ENCODE data around the gene SMOC1. TPM values are rescaled to one million over a fixed set of nuclear protein-coding genes. Genes with fewer than 3 reads are reported as not detected.

SMOC1 gene
- polyA plus RNA-seq, 3 donors: not detected

GRCh38 chr14:69932391-69932790 lies 53.2 kb downstream of the SMOC1 start:
- Mint-ChIP-seq H3K27me3 (ENCODE audit: low read depth in 3 of 3) (peaks cover 9 to 18% (median 17%) of the 10 kb centered on the region in 3 donors), H3K27ac (no peak overlapping the region), H3K9me3 (peaks cover 0 to 3% (median 0%) of the 10 kb centered on the region in 7 donors), H3K4me3 (no peak overlapping the region), H3K4me1 (no peaks in the 10 kb centered on the region), H3K36me3 (no peaks in the 10 kb centered on the region)
- intact Hi-C loops (cut with micrococcal nuclease): no loop called here
- no peaks in the 10 kb centered on the region for H3K79me2 ChIP-seq (ENCODE audit: insufficient read depth, low read length)
- H3K9me3 ChIP-seq (replicated peaks in 1 of 2; ENCODE audit: control insufficient read depth in 1 of 2, insufficient read depth in 1 of 2, low read length in 2 of 2): no peaks in the 10 kb centered on the region
- H3K9ac ChIP-seq (ENCODE audit: insufficient read depth, low read length, poor library complexity, severe bottlenecking): no peak overlapping the region
- H3K4me2 ChIP-seq (replicated peaks; ENCODE audit: extremely low read depth, low read length, poor library complexity, severe bottlenecking): no peak overlapping the region
- no peak overlapping the region for H3K27ac ChIP-seq (ENCODE audit: low read depth in 1 of 2, low read length in 2 of 2)
- no peak overlapping the region for H3K4me3 ChIP-seq (replicated peaks in 1 of 3; ENCODE audit: low read depth in 2 of 3, low read length in 3 of 3)
- H3K36me3 ChIP-seq (replicated peaks in 1 of 2; ENCODE audit: control insufficient read depth in 1 of 2, insufficient read depth in 2 of 2, low read length in 2 of 2): no peaks in the 10 kb centered on the region
- no peaks in the 10 kb centered on the region for H3K4me1 ChIP-seq (ENCODE audit: control insufficient read depth in 1 of 2, insufficient read depth in 2 of 2, low read length in 2 of 2)
- no peak for TF ChIP-seq CTCF (IDR thresholded peaks at IDR 0.05)
- H4K20me1 ChIP-seq (ENCODE audit: insufficient read depth, low read length): no peaks in the 10 kb centered on the region
- no peak overlapping the region for H2AFZ ChIP-seq (ENCODE audit: insufficient read depth, low read depth, low read length, poor library complexity, severe bottlenecking)
- H3K27me3 ChIP-seq (ENCODE audit: control insufficient read depth in 2 of 2, insufficient read depth in 2 of 2, low read length in 2 of 2): no peaks in the 10 kb centered on the region
- no peak for DNase-seq
- 92% methylated on average over 9 of the region's 10 CpGs for WGBS (ENCODE audit: insufficient coverage)

DNA sequence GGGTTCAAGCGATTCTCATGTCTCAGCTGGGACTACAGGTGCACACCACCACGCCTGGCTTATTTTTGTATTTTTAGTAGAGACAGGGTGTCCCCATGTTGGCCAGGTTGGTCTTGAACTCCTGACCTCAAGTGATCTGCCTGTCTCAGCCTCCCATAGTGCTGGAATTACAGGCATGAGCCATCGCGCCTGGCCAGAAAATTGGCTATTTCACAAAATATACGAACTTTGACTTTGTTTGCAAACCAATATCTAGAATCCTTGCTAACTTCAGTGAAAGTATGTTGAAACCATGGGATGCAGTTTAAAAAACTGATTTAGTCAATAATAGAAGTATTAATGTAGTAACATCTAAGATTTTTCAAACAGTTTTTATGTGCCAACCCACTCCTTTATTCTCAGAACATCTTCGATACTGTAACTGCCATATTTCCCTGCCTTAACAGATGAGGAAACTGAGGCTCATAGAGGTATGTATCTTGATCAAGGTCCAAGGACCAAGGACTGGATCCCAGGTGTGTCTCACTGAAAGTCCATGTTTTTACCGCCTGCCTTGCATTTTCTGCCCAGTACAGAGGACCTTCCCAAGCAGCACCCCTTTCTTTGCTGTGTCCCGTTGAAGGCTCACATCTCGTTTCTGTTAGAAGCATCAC lies 54.5 kb downstream of the SMOC1 start:
- TF ChIP-seq CTCF (IDR thresholded peaks at IDR 0.05): no peak
- H3K27ac ChIP-seq (ENCODE audit: low read depth in 1 of 2, low read length in 2 of 2): no peak overlapping the region
- no peak overlapping the region for H3K9ac ChIP-seq (ENCODE audit: insufficient read depth, low read length, poor library complexity, severe bottlenecking)
- H3K4me1 ChIP-seq (ENCODE audit: control insufficient read depth in 1 of 2, insufficient read depth in 2 of 2, low read length in 2 of 2): no peaks in the 10 kb centered on the region
- H4K20me1 ChIP-seq (ENCODE audit: insufficient read depth, low read length): no peaks in the 10 kb centered on the region
- H3K4me3 ChIP-seq (replicated peaks in 1 of 3; ENCODE audit: low read depth in 2 of 3, low read length in 3 of 3): no peak overlapping the region
- Mint-ChIP-seq H3K36me3 (no peaks in the 10 kb centered on the region), H3K27me3 (ENCODE audit: low read depth in 3 of 3) (peaks cover 11 to 16% (median 13%) of the 10 kb centered on the region in 3 donors), H3K27ac (no peak overlapping the region), H3K4me3 (no peak overlapping the region), H3K4me1 (no peaks in the 10 kb centered on the region), H3K9me3 (peaks cover 0 to 3% (median 0%) of the 10 kb centered on the region in 7 donors)
- no peaks in the 10 kb centered on the region for H3K36me3 ChIP-seq (replicated peaks in 1 of 2; ENCODE audit: control insufficient read depth in 1 of 2, insufficient read depth in 2 of 2, low read length in 2 of 2)
- WGBS (ENCODE audit: insufficient coverage): 92% methylated on average over 5 of the region's 9 CpGs
- H3K79me2 ChIP-seq (ENCODE audit: insufficient read depth, low read length): no peaks in the 10 kb centered on the region
- no peaks in the 10 kb centered on the region for H3K9me3 ChIP-seq (replicated peaks in 1 of 2; ENCODE audit: control insufficient read depth in 1 of 2, insufficient read depth in 1 of 2, low read length in 2 of 2)
- no peak for DNase-seq
- H3K27me3 ChIP-seq (ENCODE audit: control insufficient read depth in 2 of 2, insufficient read depth in 2 of 2, low read length in 2 of 2): no peaks in the 10 kb centered on the region
- H3K4me2 ChIP-seq (replicated peaks; ENCODE audit: extremely low read depth, low read length, poor library complexity, severe bottlenecking): no peak overlapping the region
- no peak overlapping the region for H2AFZ ChIP-seq (ENCODE audit: insufficient read depth, low read depth, low read length, poor library complexity, severe bottlenecking)
- intact Hi-C loops (cut with micrococcal nuclease): no loop called here
